Fibroblast of lung (primary cell): ENCODE measurements around the gene ZBTB34. TPM values are rescaled to one million over a fixed set of nuclear protein-coding genes. Genes with fewer than 3 reads are reported as not detected.
A peak's percentile ranks its signal among the peaks of the same experiment; 100 is the strongest.

Experiments
- DNase-seq, 2 donors: peaks; one replicate each; pipeline versions ENCODE4 v3.0.0 to v3.0.0-alpha.2; 2010; ENCODE audit warnings: low read depth in 2 of 2
- H2AFZ ChIP-seq: 2 replicates; pipeline ENCODE4 v1.5.1; 2012; ENCODE audit warnings: low read length, control low read depth, inconsistent platforms
- H3K27ac ChIP-seq: 2 replicates; pipeline ENCODE4 v1.5.1; 2011; ENCODE audit warnings: low read length, control low read depth; ENCODE audit not compliant: insufficient read depth
- H3K27me3 ChIP-seq: 2 replicates; pipeline ENCODE4 v1.5.1; 2011; ENCODE audit warnings: mild to moderate bottlenecking, low read length; ENCODE audit not compliant: control insufficient read depth, insufficient read depth
- H3K36me3 ChIP-seq: 2 replicates; pipeline ENCODE4 v1.5.1; 2011; ENCODE audit warnings: low read length; ENCODE audit not compliant: control insufficient read depth, insufficient read depth
- H3K4me1 ChIP-seq: 2 replicates; pipeline ENCODE4 v1.5.1; 2011; ENCODE audit warnings: low read length; ENCODE audit not compliant: control insufficient read depth, insufficient read depth; ENCODE audit errors: extremely low read depth
- H3K4me2 ChIP-seq: 2 replicates; pipeline ENCODE4 v1.5.1; 2011; ENCODE audit warnings: low read length, control low read depth; ENCODE audit not compliant: insufficient read depth; ENCODE audit errors: extremely low read depth
- H3K4me3 ChIP-seq, 4 experiments: fragments of 200-600 bp in 1 of 4; sonication (generic) in 1 of 4; replicated peaks in 1 of 4; 2 replicates each; pipeline ENCODE4 v1.5.1; 2011 to 2016; ENCODE audit warnings: low read length in 4 of 4, low read depth in 3 of 4, mild to moderate bottlenecking in 3 of 4, control low read depth in 2 of 4, inconsistent platforms in 1 of 4, mixed read lengths in 1 of 4; ENCODE audit not compliant: insufficient read depth in 1 of 4; ENCODE audit errors: control extremely low read depth in 1 of 4
- H3K79me2 ChIP-seq: 2 replicates; pipeline ENCODE4 v1.5.1; 2012; ENCODE audit warnings: mild to moderate bottlenecking, low read length, inconsistent platforms; ENCODE audit not compliant: control insufficient read depth, insufficient read depth
- H3K9ac ChIP-seq: 2 replicates; pipeline ENCODE4 v1.5.1; 2011; ENCODE audit warnings: mild to moderate bottlenecking, low read length, control low read depth; ENCODE audit not compliant: insufficient read depth
- H3K9me3 ChIP-seq: 2 replicates; pipeline ENCODE4 v1.5.1; 2012; ENCODE audit warnings: low read depth, low read length; ENCODE audit not compliant: control insufficient read depth, insufficient read depth
- H4K20me1 ChIP-seq: 2 replicates; pipeline ENCODE4 v1.5.1; 2011; ENCODE audit warnings: low read length; ENCODE audit not compliant: control insufficient read depth, insufficient read depth; ENCODE audit errors: extremely low read depth
- CTCF ChIP-seq, 2 donors: IDR thresholded peaks in 1 of 2; conservative IDR thresholded peaks in 1 of 2; 1 replicate in 1 of 2; 2 replicates in 1 of 2; pipeline ENCODE4 v1.5.1; 2011 to 2012; ENCODE audit warnings: low read length in 2 of 2, control low read depth in 1 of 2, inconsistent platforms in 1 of 2, low read depth in 1 of 2, mild to moderate bottlenecking in 1 of 2
- EZH2 ChIP-seq: IDR thresholded peaks from 2 replicates; pipeline ENCODE4 v1.5.1; 2012; ENCODE audit warnings: low read length, control low read depth, mild to moderate bottlenecking; ENCODE audit errors: missing control alignments
- polyA plus RNA-seq, 2 donors: library from polyadenylated mRNA; depleted of rRNA in 1 of 2; stranded (reverse) in 1 of 2; unstranded in 1 of 2; fragments of >200 nt; gene quantifications; 2 replicates each; pipeline ENCODE4 v1.2.1, GENCODE V29; 2011 to 2012; ENCODE audit warnings: missing spikeins in 1 of 2
- total RNA-seq: library from RNA; depleted of rRNA; stranded (reverse); fragments of >200 nt; gene quantifications from 2 replicates; pipeline ENCODE4 v1.2.1, GENCODE V29; 2014

Gene ZBTB34
- total and polyA plus RNA-seq, 2 donors (not counting 1 experiment from before 2014, with no cell fraction given), result 6.8 to 7.0 TPM

GRCh38 chr9:126862104-126862761 lies 1.8 kb downstream of the ZBTB34 start:
- Histone ChIP-seq H3K79me2 (peaks cover 42% of the 10 kb centered on the region), H3K9ac (no peak overlapping the region), H3K27ac (no peak overlapping the region), H2AFZ (no peak overlapping the region), H4K20me1 (no peaks in the 10 kb centered on the region), H3K27me3 (peaks cover 15% of the 10 kb centered on the region), H3K9me3 (no peaks in the 10 kb centered on the region), H3K36me3 (peaks cover 3% of the 10 kb centered on the region), H3K4me1 (peaks cover 2% of the 10 kb centered on the region), H3K4me2 (peak overlapping the region; percentile 72), H3K4me3 (peak overlapping the region; percentile 87 to 92 (median 91))
- TF ChIP-seq CTCF (conservative IDR thresholded peaks at IDR 0.05 in 1 of 2, IDR thresholded peaks at IDR 0.05 in 1 of 2; ENCODE audit: low read depth in 1 of 2, low read length in 2 of 2), result no peak
- TF ChIP-seq EZH2, result no peak
- no peak for DNase-seq

- no peaks in the 10 kb centered on the region for H3K27me3 ChIP-seq
- H3K27ac ChIP-seq, result no peak overlapping the region
- TF ChIP-seq EZH2 (no peak), CTCF (conservative IDR thresholded peaks at IDR 0.05 in 1 of 2, IDR thresholded peaks at IDR 0.05 in 1 of 2; ENCODE audit: low read depth in 1 of 2, low read length in 2 of 2) (no peak)
- H3K36me3 ChIP-seq, result peaks cover 4% of the 10 kb centered on the region
- H3K4me1 ChIP-seq, result peaks cover 2% of the 10 kb centered on the region
- no peak overlapping the region for H3K4me3 ChIP-seq
- peaks cover 59% of the 10 kb centered on the region for H3K79me2 ChIP-seq
- H3K4me2 ChIP-seq, result no peak overlapping the region
- H3K9me3 ChIP-seq, result no peaks in the 10 kb centered on the region
- H3K9ac ChIP-seq, result no peak overlapping the region
- no peaks in the 10 kb centered on the region for H4K20me1 ChIP-seq
- no peak for DNase-seq
- H2AFZ ChIP-seq, result no peak overlapping the region
Measured at GRCh38 chr9:126864771-126865170, 4.3 kb downstream of the ZBTB34 start.

- Histone ChIP-seq H3K9me3 (no peaks in the 10 kb centered on the region), H3K36me3 (peaks cover 4% of the 10 kb centered on the region), H3K27me3 (no peaks in the 10 kb centered on the region), H3K9ac (no peak overlapping the region), H3K4me3 (no peak overlapping the region), H3K4me2 (no peak overlapping the region), H4K20me1 (no peaks in the 10 kb centered on the region), H3K27ac (no peak overlapping the region), H3K4me1 (no peaks in the 10 kb centered on the region), H2AFZ (no peak overlapping the region), H3K79me2 (peaks cover 30% of the 10 kb centered on the region)
- TF ChIP-seq CTCF (conservative IDR thresholded peaks at IDR 0.05 in 1 of 2, IDR thresholded peaks at IDR 0.05 in 1 of 2; ENCODE audit: low read depth in 1 of 2, low read length in 2 of 2) (no peak), EZH2 (no peak)
- DNase-seq, result peak in 1 of 2 donors; percentile 52
Measured at GRCh38 chr9:126869368-126869767, 8.9 kb downstream of the ZBTB34 start.
